Naive thymus-derived CD4-positive, alpha-beta T cell (primary cell): ENCODE measurements around the gene ST6GALNAC4. TPM values are rescaled to one million over a fixed set of nuclear protein-coding genes. Genes with fewer than 3 reads are reported as not detected.

Experiments used
- ATAC-seq: fragments of 150-1000 bp; cut with Tn5 transposase; 2 replicates; pipeline ENCODE4 v1.10.0; 2021; ENCODE audit warnings: mild to moderate bottlenecking, moderate library complexity
- CTCF ChIA-PET: fragments of 350-600 bp; sonication (Branson Sonifier 250); formaldehyde crosslinking; loops from one replicate; lab custom pipeline; 2021; ENCODE audit warnings: antibody characterized with exemption; lab: Charles Lee
- POLR2A ChIA-PET: fragments of 350-600 bp; sonication (Branson Sonifier 250); formaldehyde crosslinking; loops from one replicate; lab custom pipeline; 2021; ENCODE audit warnings: antibody characterized with exemption, inconsistent platforms; lab: Charles Lee
- DNase-seq, 9 donors: peaks; one replicate each; pipeline versions ENCODE4 v3.0.0 to v3.0.0-alpha.2; 2020 to 2022; ENCODE audit warnings: mixed read lengths in 1 of 9
- H3K27ac ChIP-seq: one replicate; pipeline ENCODE4 v1.7.0; 2013; ENCODE audit warnings: mild to moderate bottlenecking, low read depth, low read length, moderate library complexity
- H3K27me3 ChIP-seq, 2 donors: one replicate each; pipeline ENCODE4 v1.7.0; 2013; ENCODE audit warnings: low read length in 2 of 2, mild to moderate bottlenecking in 2 of 2, moderate library complexity in 2 of 2; ENCODE audit not compliant: control insufficient read depth in 2 of 2, insufficient read depth in 2 of 2
- H3K36me3 ChIP-seq, 3 experiments: 1 replicate in 2 of 3; 2 replicates in 1 of 3; pipeline ENCODE4 v1.7.0; 2013; ENCODE audit warnings: low read length in 3 of 3, mild to moderate bottlenecking in 3 of 3, moderate library complexity in 1 of 3; ENCODE audit not compliant: insufficient read depth in 3 of 3, control insufficient read depth in 2 of 3
- H3K4me1 ChIP-seq, 2 donors: one replicate each; pipeline ENCODE4 v1.7.0; 2013; ENCODE audit warnings: low read length in 2 of 2, mild to moderate bottlenecking in 2 of 2, moderate library complexity in 1 of 2; ENCODE audit not compliant: control insufficient read depth in 2 of 2, insufficient read depth in 2 of 2
- H3K4me3 ChIP-seq: 2 replicates; pipeline ENCODE4 v1.7.0; 2013; ENCODE audit warnings: mild to moderate bottlenecking, low read length
- H3K9me3 ChIP-seq, 3 experiments: 1 replicate in 2 of 3; 2 replicates in 1 of 3; pipeline ENCODE4 v1.7.0; 2013; ENCODE audit warnings: low read length in 3 of 3; ENCODE audit not compliant: control insufficient read depth in 2 of 3
- H3K27ac Mint-ChIP-seq, 9 donors: one replicate each; pipeline ENCODE4 v1.8.0; 2020 to 2022; ENCODE audit warnings: mixed read lengths in 9 of 9, mild to moderate bottlenecking in 8 of 9, moderate library complexity in 5 of 9, inconsistent platforms in 2 of 9
- H3K27me3 Mint-ChIP-seq, 5 donors: one replicate each; pipeline ENCODE4 v1.8.0; 2021 to 2022; ENCODE audit warnings: mixed read lengths in 5 of 5, mild to moderate bottlenecking in 1 of 5
- H3K36me3 Mint-ChIP-seq, 5 donors: one replicate each; pipeline ENCODE4 v1.8.0; 2020 to 2022; ENCODE audit warnings: mixed read lengths in 5 of 5, mild to moderate bottlenecking in 3 of 5, inconsistent platforms in 1 of 5
- H3K4me1 Mint-ChIP-seq, 7 donors: one replicate each; pipeline ENCODE4 v1.8.0; 2020 to 2022; ENCODE audit warnings: mixed read lengths in 7 of 7, mild to moderate bottlenecking in 3 of 7, inconsistent platforms in 1 of 7
- H3K4me3 Mint-ChIP-seq, 10 donors: one replicate each; pipeline ENCODE4 v1.8.0; 2020 to 2022; ENCODE audit warnings: mild to moderate bottlenecking in 10 of 10, mixed read lengths in 10 of 10, moderate library complexity in 6 of 10, inconsistent platforms in 2 of 10
- H3K9me3 Mint-ChIP-seq, 11 donors: one replicate each; pipeline ENCODE4 v1.8.0; 2020 to 2022; ENCODE audit warnings: mixed read lengths in 11 of 11, mild to moderate bottlenecking in 4 of 11, inconsistent platforms in 1 of 11, moderate library complexity in 1 of 11
- intact Hi-C, 2 donors: fragments of 100-400 bp; cut with micrococcal nuclease; formaldehyde crosslinking; loops; one replicate each; pipeline ENCODE4 v1.15.1; 2023
- polyA plus RNA-seq, 2 donors: library from polyadenylated mRNA; unstranded; fragments of 300-500 nt; fragmentation: Illumina TruSeq; gene quantifications; one replicate each; pipeline ENCODE4 v1.2.3, GENCODE V29; 2021
- total RNA-seq, 6 experiments: library from RNA in 5 of 6; stranded (reverse) in 5 of 6; gene quantifications; 1 replicate in 5 of 6; 2 replicates in 1 of 6; pipeline ENCODE4 v1.2.3 and lab custom pipeline; 2021 to 2026

ST6GALNAC4 gene
- total and polyA plus RNA-seq, 7 experiments from 2014 or later, result 20.0 to 51.0 (median 31.2) TPM

GRCh38 chr9:127877566-127877998, 39.3 kb downstream of the ST6GALNAC4 start, which contains the start of gene AK1:
Gene AK1, minus strand, starts transcription at chr9:127877675. Its CDS starts 3,058 bp downstream, at chr9:127874617.
- no peaks in the 10 kb centered on the region for H3K36me3 ChIP-seq
- H3K4me1 Mint-ChIP-seq, result peaks cover 0 to 10% (median 6%) of the 10 kb centered on the region in 7 donors
- peak within 1 kb of the TSS in 6 of 10 donors; percentile 34 to 64 (median 45) for H3K4me3 Mint-ChIP-seq
- peaks cover 0 to 11% (median 9%) of the 10 kb centered on the region in 5 donors for H3K36me3 Mint-ChIP-seq
- no peak within 1 kb of the TSS for H3K27ac ChIP-seq
- ChIA-PET POLR2A (interaction anchor here (2.8 kb wide), 1 partner anchor 43 kb away, joined by 7 read pairs; no protein-coding TSS in a partner anchor), CTCF (no interaction called here)
- H3K27me3 ChIP-seq, result peaks cover 0 to 4% of the 10 kb centered on the region in 2 donors
- H3K9me3 Mint-ChIP-seq, result no peaks in the 10 kb centered on the region
- no peaks in the 10 kb centered on the region for H3K9me3 ChIP-seq
- DNase-seq, result no peak
- no peaks in the 10 kb centered on the region for H3K4me1 ChIP-seq
- intact Hi-C loops, result no loop called here
- H3K4me3 ChIP-seq, result no peak within 1 kb of the TSS
- no peak for ATAC-seq
- H3K27ac Mint-ChIP-seq, result peak within 1 kb of the TSS in 2 of 9 donors; percentile 31 to 50
- H3K27me3 Mint-ChIP-seq, result peaks cover 0 to 8% (median 0%) of the 10 kb centered on the region in 5 donors

- Mint-ChIP-seq H3K36me3 (peaks cover 0 to 11% (median 9%) of the 10 kb centered on the region in 5 donors), H3K4me3 (peak overlapping the region in 5 of 10 donors; percentile 28 to 60 (median 53)), H3K27ac (peak overlapping the region in 1 of 9 donors; percentile 9), H3K9me3 (no peaks in the 10 kb centered on the region), H3K4me1 (peaks cover 0 to 10% (median 4%) of the 10 kb centered on the region in 7 donors), H3K27me3 (peaks cover 0 to 8% (median 0%) of the 10 kb centered on the region in 5 donors)
- intact Hi-C loops, result no loop called here
- Histone ChIP-seq H3K27me3 (peaks cover 0 to 4% of the 10 kb centered on the region in 2 donors), H3K9me3 (no peaks in the 10 kb centered on the region), H3K27ac (no peak overlapping the region), H3K4me1 (no peaks in the 10 kb centered on the region), H3K4me3 (no peak overlapping the region), H3K36me3 (no peaks in the 10 kb centered on the region)
- DNase-seq (no peak), ATAC-seq (no peak)
- CTCF ChIA-PET, result no interaction called here
- POLR2A ChIA-PET, result interaction anchor here (2.8 kb wide), 1 partner anchor 44 kb away, joined by 7 read pairs; no protein-coding TSS in a partner anchor
Measured at GRCh38 chr9:127876764-127877562, 39.9 kb downstream of the ST6GALNAC4 start.

GRCh38 chr9:127876026-127876763, 40.6 kb downstream of the ST6GALNAC4 start:
- no peaks in the 10 kb centered on the region for H3K4me1 ChIP-seq
- peak overlapping the region in 1 of 9 donors; percentile 72 for H3K27ac Mint-ChIP-seq
- no peak overlapping the region for H3K27ac ChIP-seq
- H3K27me3 ChIP-seq, result peaks cover 0 to 4% of the 10 kb centered on the region in 2 donors
- no peaks in the 10 kb centered on the region for H3K9me3 ChIP-seq
- CTCF ChIA-PET, result no interaction called here
- DNase-seq, result no peak
- no peak overlapping the region for H3K4me3 ChIP-seq
- peaks cover 0 to 8% (median 0%) of the 10 kb centered on the region in 5 donors for H3K27me3 Mint-ChIP-seq
- intact Hi-C loops, result no loop called here
- H3K9me3 Mint-ChIP-seq, result no peaks in the 10 kb centered on the region
- peaks cover 0 to 10% (median 2%) of the 10 kb centered on the region in 7 donors for H3K4me1 Mint-ChIP-seq
- H3K4me3 Mint-ChIP-seq, result no peak overlapping the region
- no peaks in the 10 kb centered on the region for H3K36me3 ChIP-seq
- peaks cover 0 to 11% (median 7%) of the 10 kb centered on the region in 5 donors for H3K36me3 Mint-ChIP-seq
- ATAC-seq, result no peak
- POLR2A ChIA-PET, result interaction anchor here (0.9 to 2.8 kb wide), 2 partner anchors 11 to 45 kb away, joined by 3 to 7 read pairs; no protein-coding TSS in a partner anchor

GRCh38 chr9:127875306-127875966, 41.4 kb downstream of the ST6GALNAC4 start:
- H3K36me3 ChIP-seq, result no peaks in the 10 kb centered on the region
- DNase-seq (no peak), ATAC-seq (no peak)
- H3K27me3 ChIP-seq, result peaks cover 0 to 4% of the 10 kb centered on the region in 2 donors
- H3K27me3 Mint-ChIP-seq, result peaks cover 0 to 8% (median 0%) of the 10 kb centered on the region in 5 donors
- no peak overlapping the region for H3K27ac Mint-ChIP-seq
- intact Hi-C loops, result no loop called here
- CTCF ChIA-PET, result no interaction called here
- H3K4me1 ChIP-seq, result no peaks in the 10 kb centered on the region
- H3K27ac ChIP-seq, result no peak overlapping the region
- no peak overlapping the region for H3K4me3 ChIP-seq
- no peak overlapping the region for H3K4me3 Mint-ChIP-seq
- H3K9me3 Mint-ChIP-seq, result no peaks in the 10 kb centered on the region
- H3K4me1 Mint-ChIP-seq, result peaks cover 0 to 10% (median 0%) of the 10 kb centered on the region in 7 donors
- peaks cover 0 to 11% (median 6%) of the 10 kb centered on the region in 5 donors for H3K36me3 Mint-ChIP-seq
- POLR2A ChIA-PET, result interaction anchor here (0.9 kb wide), 1 partner anchor 10 kb away, joined by 3 read pairs; no protein-coding TSS in a partner anchor
- H3K9me3 ChIP-seq, result no peaks in the 10 kb centered on the region

- Mint-ChIP-seq H3K27ac (no peak overlapping the region), H3K4me3 (no peak overlapping the region), H3K36me3 (peaks cover 0 to 11% (median 6%) of the 10 kb centered on the region in 5 donors), H3K27me3 (peaks cover 0 to 8% (median 0%) of the 10 kb centered on the region in 5 donors), H3K4me1 (peaks cover 0 to 10% (median 0%) of the 10 kb centered on the region in 7 donors), H3K9me3 (no peaks in the 10 kb centered on the region)
- CTCF ChIA-PET, result no interaction called here
- no peaks in the 10 kb centered on the region for H3K9me3 ChIP-seq
- ATAC-seq (no peak), DNase-seq (no peak)
- H3K27ac ChIP-seq, result no peak overlapping the region
- intact Hi-C loops, result no loop called here
- no peaks in the 10 kb centered on the region for H3K36me3 ChIP-seq
- POLR2A ChIA-PET, result interaction anchor here (1.3 kb wide), 1 partner anchor 11 kb away, joined by 3 read pairs; no protein-coding TSS in a partner anchor
- no peaks in the 10 kb centered on the region for H3K4me1 ChIP-seq
- no peak overlapping the region for H3K4me3 ChIP-seq
- H3K27me3 ChIP-seq, result peaks cover 0 to 4% of the 10 kb centered on the region in 2 donors
Measured at GRCh38 chr9:127874301-127875221, 42.3 kb downstream of the ST6GALNAC4 start.
